GM12892 (cell line): ENCODE data around the gene FAM24A.

Source experiments
- POLR2A ChIP-seq: IDR thresholded peaks from 2 replicates; pipeline ENCODE4 v1.6.1; 2011; ENCODE audit warnings: low read depth, low read length, control low read depth
- POLR2AphosphoS5 ChIP-seq: IDR thresholded peaks from 2 replicates; pipeline ENCODE4 v1.6.1; 2011; ENCODE audit warnings: low read depth, low read length, control low read depth
- TAF1 ChIP-seq: IDR thresholded peaks from 2 replicates; pipeline ENCODE4 v1.6.1; 2011; ENCODE audit warnings: low read depth, mild to moderate bottlenecking, control low read depth, low read length, borderline replicate concordance

DNA sequence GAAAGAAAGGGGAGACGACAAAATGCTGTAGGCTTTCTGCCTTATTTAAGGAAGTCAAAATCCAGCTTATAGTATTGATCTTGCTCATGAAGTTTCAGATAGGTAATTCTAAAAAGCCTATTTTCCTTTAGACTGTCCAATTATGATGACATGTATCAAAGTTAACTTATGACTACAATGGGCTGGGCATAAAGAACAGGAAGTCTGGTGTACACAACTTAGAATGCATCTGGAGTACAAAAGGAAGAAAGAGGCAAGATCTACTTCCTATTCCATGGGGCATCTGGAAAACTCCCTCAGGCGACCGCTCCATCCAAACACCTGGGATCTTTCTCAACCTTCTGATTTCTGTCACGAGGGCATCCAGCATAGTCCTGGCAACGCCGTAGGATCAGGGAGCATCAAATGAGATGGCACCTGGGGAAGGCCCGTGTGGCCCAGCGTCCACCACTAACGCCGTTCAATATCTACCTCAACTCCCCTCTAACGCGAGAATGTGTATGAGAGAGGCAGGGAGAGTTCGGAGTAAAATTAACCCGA is 31.5 kb upstream of the FAM24A start:
- TF ChIP-seq POLR2AphosphoS5, result no peak
- no peak for TF ChIP-seq POLR2A
- no peak for TF ChIP-seq TAF1
